ENCODE data around the gene MARCHF3.

- no peak for TF ChIP-seq CTCF (IDR thresholded peaks at IDR 0.05; ENCODE audit: low read length)
- no peak for TF ChIP-seq EZH2 (optimal IDR thresholded peaks at IDR 0.05; ENCODE audit: low read depth, low read length)
- no peak for TF ChIP-seq EZH2phosphoT487 (IDR thresholded peaks at IDR 0.05; ENCODE audit: low read length)
Measured at GRCh38 chr5:126888175-126888574, 142.2 kb downstream of the MARCHF3 start.

All from MM.1S (cell line).